Measurements from ENCODE around the gene RALGPS1.

RALGPS1 gene

GRCh38 chr9:126914458-126915280 is at the start of gene RALGPS1:
Gene RALGPS1 (plus strand): TSS chr9:126914782. CDS start chr9:126962290, 47,508 bp downstream.
- Histone ChIP-seq H3K27ac (ENCODE audit: low read depth in 2 of 2, low read length in 2 of 2) (peak within 1 kb of the TSS; percentile 88 to 90), H3K27me3 (ENCODE audit: control insufficient read depth in 2 of 2, insufficient read depth in 2 of 2, low read length in 2 of 2) (no peaks in the 10 kb centered on the region), H3K4me3 (ENCODE audit: low read length in 2 of 2) (peak within 1 kb of the TSS; percentile 67 to 79), H3K9ac (ENCODE audit: low read depth in 1 of 2, low read length in 2 of 2) (peak within 1 kb of the TSS; percentile 63 to 78), H3K36me3 (ENCODE audit: control insufficient read depth in 2 of 2, insufficient read depth in 2 of 2, low read length in 2 of 2) (no peaks in the 10 kb centered on the region), H3K4me1 (ENCODE audit: control insufficient read depth in 2 of 2, insufficient read depth in 2 of 2, low read length in 2 of 2) (peaks cover 8 to 9% of the 10 kb centered on the region in 2 donors), H3K9me3 (ENCODE audit: control insufficient read depth in 2 of 2, low read length in 2 of 2) (no peaks in the 10 kb centered on the region)

GRCh38 chr9:126869368-126869767 is 45.2 kb upstream of the RALGPS1 start:
- Histone ChIP-seq H3K9ac (ENCODE audit: low read depth in 1 of 2, low read length in 2 of 2) (no peak overlapping the region), H3K9me3 (ENCODE audit: control insufficient read depth in 2 of 2, low read length in 2 of 2) (no peaks in the 10 kb centered on the region), H3K27ac (ENCODE audit: low read depth in 2 of 2, low read length in 2 of 2) (no peak overlapping the region), H3K27me3 (ENCODE audit: control insufficient read depth in 2 of 2, insufficient read depth in 2 of 2, low read length in 2 of 2) (no peaks in the 10 kb centered on the region), H3K4me3 (ENCODE audit: low read length in 2 of 2) (no peak overlapping the region), H3K36me3 (ENCODE audit: control insufficient read depth in 2 of 2, insufficient read depth in 2 of 2, low read length in 2 of 2) (peaks cover 10 to 15% of the 10 kb centered on the region in 2 donors), H3K4me1 (ENCODE audit: control insufficient read depth in 2 of 2, insufficient read depth in 2 of 2, low read length in 2 of 2) (no peaks in the 10 kb centered on the region)

GRCh38 chr9:126872516-126872915 is 42.1 kb upstream of the RALGPS1 start:
- no peak overlapping the region for H3K27ac ChIP-seq (ENCODE audit: low read depth in 2 of 2, low read length in 2 of 2)
- H3K4me3 ChIP-seq (ENCODE audit: low read length in 2 of 2), result no peak overlapping the region
- no peaks in the 10 kb centered on the region for H3K4me1 ChIP-seq (ENCODE audit: control insufficient read depth in 2 of 2, insufficient read depth in 2 of 2, low read length in 2 of 2)
- no peaks in the 10 kb centered on the region for H3K27me3 ChIP-seq (ENCODE audit: control insufficient read depth in 2 of 2, insufficient read depth in 2 of 2, low read length in 2 of 2)
- H3K9ac ChIP-seq (ENCODE audit: low read depth in 1 of 2, low read length in 2 of 2), result no peak overlapping the region
- H3K9me3 ChIP-seq (ENCODE audit: control insufficient read depth in 2 of 2, low read length in 2 of 2), result no peaks in the 10 kb centered on the region
- H3K36me3 ChIP-seq (ENCODE audit: control insufficient read depth in 2 of 2, insufficient read depth in 2 of 2, low read length in 2 of 2), result peaks cover 8 to 9% of the 10 kb centered on the region in 2 donors

GRCh38 chr9:126874546-126875314 is 39.9 kb upstream of the RALGPS1 start:
- no peak overlapping the region for H3K27ac ChIP-seq (ENCODE audit: low read depth in 2 of 2, low read length in 2 of 2)
- no peak overlapping the region for H3K9ac ChIP-seq (ENCODE audit: low read depth in 1 of 2, low read length in 2 of 2)
- H3K36me3 ChIP-seq (ENCODE audit: control insufficient read depth in 2 of 2, insufficient read depth in 2 of 2, low read length in 2 of 2), result peaks cover 5 to 6% of the 10 kb centered on the region in 2 donors
- H3K27me3 ChIP-seq (ENCODE audit: control insufficient read depth in 2 of 2, insufficient read depth in 2 of 2, low read length in 2 of 2), result no peaks in the 10 kb centered on the region
- no peak overlapping the region for H3K4me3 ChIP-seq (ENCODE audit: low read length in 2 of 2)
- H3K9me3 ChIP-seq (ENCODE audit: control insufficient read depth in 2 of 2, low read length in 2 of 2), result no peaks in the 10 kb centered on the region
- H3K4me1 ChIP-seq (ENCODE audit: control insufficient read depth in 2 of 2, insufficient read depth in 2 of 2, low read length in 2 of 2), result no peaks in the 10 kb centered on the region

GRCh38 chr9:126875756-126876510 is 38.6 kb upstream of the RALGPS1 start:
- Histone ChIP-seq H3K36me3 (ENCODE audit: control insufficient read depth in 2 of 2, insufficient read depth in 2 of 2, low read length in 2 of 2) (peaks cover 17 to 18% of the 10 kb centered on the region in 2 donors), H3K9me3 (ENCODE audit: control insufficient read depth in 2 of 2, low read length in 2 of 2) (no peaks in the 10 kb centered on the region), H3K4me3 (ENCODE audit: low read length in 2 of 2) (no peak overlapping the region), H3K27ac (ENCODE audit: low read depth in 2 of 2, low read length in 2 of 2) (no peak overlapping the region), H3K27me3 (ENCODE audit: control insufficient read depth in 2 of 2, insufficient read depth in 2 of 2, low read length in 2 of 2) (no peaks in the 10 kb centered on the region), H3K9ac (ENCODE audit: low read depth in 1 of 2, low read length in 2 of 2) (no peak overlapping the region), H3K4me1 (ENCODE audit: control insufficient read depth in 2 of 2, insufficient read depth in 2 of 2, low read length in 2 of 2) (no peaks in the 10 kb centered on the region)

GRCh38 chr9:126876531-126876930 is 38.1 kb upstream of the RALGPS1 start:
- H3K4me1 ChIP-seq (ENCODE audit: control insufficient read depth in 2 of 2, insufficient read depth in 2 of 2, low read length in 2 of 2), result no peaks in the 10 kb centered on the region
- H3K27ac ChIP-seq (ENCODE audit: low read depth in 2 of 2, low read length in 2 of 2), result no peak overlapping the region
- H3K9ac ChIP-seq (ENCODE audit: low read depth in 1 of 2, low read length in 2 of 2), result no peak overlapping the region
- H3K27me3 ChIP-seq (ENCODE audit: control insufficient read depth in 2 of 2, insufficient read depth in 2 of 2, low read length in 2 of 2), result no peaks in the 10 kb centered on the region
- no peak overlapping the region for H3K4me3 ChIP-seq (ENCODE audit: low read length in 2 of 2)
- H3K36me3 ChIP-seq (ENCODE audit: control insufficient read depth in 2 of 2, insufficient read depth in 2 of 2, low read length in 2 of 2), result peaks cover 19 to 22% of the 10 kb centered on the region in 2 donors
- H3K9me3 ChIP-seq (ENCODE audit: control insufficient read depth in 2 of 2, low read length in 2 of 2), result no peaks in the 10 kb centered on the region

- Histone ChIP-seq H3K36me3 (ENCODE audit: control insufficient read depth in 2 of 2, insufficient read depth in 2 of 2, low read length in 2 of 2) (peaks cover 21 to 30% of the 10 kb centered on the region in 2 donors), H3K9ac (ENCODE audit: low read depth in 1 of 2, low read length in 2 of 2) (no peak overlapping the region), H3K4me3 (ENCODE audit: low read length in 2 of 2) (no peak overlapping the region), H3K9me3 (ENCODE audit: control insufficient read depth in 2 of 2, low read length in 2 of 2) (no peaks in the 10 kb centered on the region), H3K4me1 (ENCODE audit: control insufficient read depth in 2 of 2, insufficient read depth in 2 of 2, low read length in 2 of 2) (no peaks in the 10 kb centered on the region), H3K27ac (ENCODE audit: low read depth in 2 of 2, low read length in 2 of 2) (no peak overlapping the region), H3K27me3 (ENCODE audit: control insufficient read depth in 2 of 2, insufficient read depth in 2 of 2, low read length in 2 of 2) (no peaks in the 10 kb centered on the region)
These were observed 37.2 kb upstream of the RALGPS1 start for GRCh38 chr9:126877418-126877817.

- Histone ChIP-seq H3K4me1 (ENCODE audit: control insufficient read depth in 2 of 2, insufficient read depth in 2 of 2, low read length in 2 of 2) (no peaks in the 10 kb centered on the region), H3K27me3 (ENCODE audit: control insufficient read depth in 2 of 2, insufficient read depth in 2 of 2, low read length in 2 of 2) (no peaks in the 10 kb centered on the region), H3K9ac (ENCODE audit: low read depth in 1 of 2, low read length in 2 of 2) (no peak overlapping the region), H3K36me3 (ENCODE audit: control insufficient read depth in 2 of 2, insufficient read depth in 2 of 2, low read length in 2 of 2) (peaks cover 25 to 42% of the 10 kb centered on the region in 2 donors), H3K4me3 (ENCODE audit: low read length in 2 of 2) (no peak overlapping the region), H3K9me3 (ENCODE audit: control insufficient read depth in 2 of 2, low read length in 2 of 2) (no peaks in the 10 kb centered on the region), H3K27ac (ENCODE audit: low read depth in 2 of 2, low read length in 2 of 2) (no peak overlapping the region)
These were observed 35.3 kb upstream of the RALGPS1 start for GRCh38 chr9:126879288-126879687.

GRCh38 chr9:126880226-126880946 is 34.2 kb upstream of the RALGPS1 start:
- peaks cover 25 to 42% of the 10 kb centered on the region in 2 donors for H3K36me3 ChIP-seq (ENCODE audit: control insufficient read depth in 2 of 2, insufficient read depth in 2 of 2, low read length in 2 of 2)
- no peaks in the 10 kb centered on the region for H3K9me3 ChIP-seq (ENCODE audit: control insufficient read depth in 2 of 2, low read length in 2 of 2)
- no peaks in the 10 kb centered on the region for H3K27me3 ChIP-seq (ENCODE audit: control insufficient read depth in 2 of 2, insufficient read depth in 2 of 2, low read length in 2 of 2)
- no peak overlapping the region for H3K9ac ChIP-seq (ENCODE audit: low read depth in 1 of 2, low read length in 2 of 2)
- H3K27ac ChIP-seq (ENCODE audit: low read depth in 2 of 2, low read length in 2 of 2), result no peak overlapping the region
- no peak overlapping the region for H3K4me3 ChIP-seq (ENCODE audit: low read length in 2 of 2)
- no peaks in the 10 kb centered on the region for H3K4me1 ChIP-seq (ENCODE audit: control insufficient read depth in 2 of 2, insufficient read depth in 2 of 2, low read length in 2 of 2)

Data from mucosa of rectum (tissue), 2 donors.